H1 (cell line): ENCODE measurements around the gene CNOT8. TPM values are rescaled to one million over a fixed set of nuclear protein-coding genes. Genes with fewer than 3 reads are reported as not detected.

Source experiments
- CTCF ChIA-PET: fragments of 300-600 bp; sonication (Branson Sonifier 250); formaldehyde crosslinking; loops from one replicate; lab custom pipeline; 2021; ENCODE audit not compliant: partially characterized antibody; lab: Charles Lee
- POLR2A ChIA-PET: fragments of 300-600 bp; sonication (Branson Sonifier 250); formaldehyde crosslinking; loops from one replicate; lab custom pipeline; 2021; ENCODE audit warnings: inconsistent platforms; ENCODE audit not compliant: partially characterized antibody; lab: Charles Lee
- DNase-seq, 2 experiments: peaks; one replicate each; pipeline versions ENCODE4 v3.0.0 to v3.0.0-alpha.2; 2010 to 2022; ENCODE audit warnings: low spot score in 2 of 2, low read depth in 1 of 2, mixed read lengths in 1 of 2
- FAIRE-seq: peaks from 2 replicates; lab custom pipeline; 2011; peaks lifted over from hg19 to GRCh38; lab: Jason Lieb, UNC
- H2AFZ ChIP-seq: 2 replicates; pipeline ENCODE4 v1.8.1; 2012; ENCODE audit warnings: low read length, inconsistent platforms
- H2AK5ac ChIP-seq: 2 replicates; pipeline ENCODE4 v1.6.1; 2013; ENCODE audit warnings: low read depth, low read length
- H2BK120ac ChIP-seq: replicated peaks from 2 replicates; pipeline ENCODE3; 2013; ENCODE audit warnings: low read depth, low read length, inconsistent platforms
- H2BK12ac ChIP-seq: 2 replicates; pipeline ENCODE4 v1.6.1; 2013; ENCODE audit warnings: low read depth, low read length
- H2BK15ac ChIP-seq: 2 replicates; pipeline ENCODE4 v1.6.1; 2013; ENCODE audit warnings: low read length
- H2BK20ac ChIP-seq: 2 replicates; pipeline ENCODE4 v1.6.1; 2013; ENCODE audit warnings: low read length
- H2BK5ac ChIP-seq: 2 replicates; pipeline ENCODE4 v1.6.1; 2013; ENCODE audit warnings: low read depth, low read length
- H3K14ac ChIP-seq: 2 replicates; pipeline ENCODE4 v1.6.1; 2013; ENCODE audit warnings: inconsistent platforms; ENCODE audit not compliant: insufficient read length
- H3K18ac ChIP-seq: 2 replicates; pipeline ENCODE4 v1.6.1; 2013; ENCODE audit warnings: low read length; ENCODE audit errors: extremely low read depth
- H3K23ac ChIP-seq: 2 replicates; pipeline ENCODE4 v1.6.1; 2013; ENCODE audit warnings: inconsistent platforms; ENCODE audit not compliant: insufficient read length
- H3K23me2 ChIP-seq: 2 replicates; pipeline ENCODE4 v1.6.1; 2013; ENCODE audit warnings: low read depth, low read length
- H3K27ac ChIP-seq: 2 replicates; pipeline ENCODE4 v1.6.1; 2011; ENCODE audit warnings: low read depth, low read length, inconsistent platforms
- H3K27me3 ChIP-seq, 4 experiments: replicated peaks in 1 of 4; 1 replicate in 1 of 4; 2 replicates in 3 of 4; pipeline versions ENCODE4 v1.6.1 to v1.8.1; 2011 to 2013; ENCODE audit warnings: low read length in 3 of 4, mild to moderate bottlenecking in 3 of 4, inconsistent platforms in 2 of 4, mixed read lengths in 2 of 4, moderate library complexity in 1 of 4; ENCODE audit not compliant: control insufficient read depth in 3 of 4, insufficient read depth in 3 of 4; ENCODE audit errors: extremely low read depth in 1 of 4
- H3K36me3 ChIP-seq, 4 experiments: 2 replicates each; pipeline versions ENCODE4 v1.6.1 to v1.8.1; 2011 to 2013; ENCODE audit warnings: mild to moderate bottlenecking in 4 of 4, low read length in 3 of 4, moderate library complexity in 2 of 4, control low read depth in 1 of 4, inconsistent platforms in 1 of 4; ENCODE audit not compliant: insufficient read depth in 4 of 4, control insufficient read depth in 2 of 4
- H3K4ac ChIP-seq: replicated peaks from 2 replicates; pipeline ENCODE3; 2013; ENCODE audit warnings: low read length, low read depth, mixed read lengths, inconsistent platforms; ENCODE audit not compliant: insufficient read length
- H3K4me1 ChIP-seq, 4 experiments: replicated peaks in 1 of 4; 1 replicate in 1 of 4; 2 replicates in 3 of 4; pipeline versions ENCODE4 v1.6.1 to v1.8.1; 2011 to 2013; ENCODE audit warnings: low read length in 3 of 4, inconsistent platforms in 2 of 4, mixed read lengths in 1 of 4; ENCODE audit not compliant: insufficient read depth in 4 of 4, control insufficient read depth in 3 of 4
- H3K4me2 ChIP-seq, 2 experiments: 2 replicates each; pipeline versions ENCODE4 v1.6.1 to v1.8.1; 2011 to 2013; ENCODE audit warnings: low read depth in 2 of 2, low read length in 2 of 2, control low read depth in 1 of 2, inconsistent platforms in 1 of 2, mild to moderate bottlenecking in 1 of 2; ENCODE audit not compliant: insufficient read depth in 1 of 2
- H3K4me3 ChIP-seq, 4 experiments: fragments of 200-600, 300-600 bp in 1 of 4; sonication (generic), shearing (Covaris generic), sonication (Bioruptor Twin) in 1 of 4; 2 replicates each; pipeline versions ENCODE4 v1.5.1 to v1.8.1; 2011 to 2016; ENCODE audit warnings: low read length in 4 of 4, low read depth in 3 of 4, control low read depth in 2 of 4, inconsistent platforms in 2 of 4, mild to moderate bottlenecking in 2 of 4, mixed read lengths in 1 of 4, moderate library complexity in 1 of 4; ENCODE audit not compliant: insufficient read depth in 2 of 4; ENCODE audit errors: extremely low read depth in 1 of 4
- H3K56ac ChIP-seq: replicated peaks from 2 replicates; pipeline ENCODE3; 2013; ENCODE audit warnings: low read depth, mild to moderate bottlenecking, mixed read lengths, low read length, inconsistent platforms; ENCODE audit not compliant: insufficient read length
- H3K79me1 ChIP-seq: 2 replicates; pipeline ENCODE4 v1.6.1; 2013; ENCODE audit warnings: low read depth, low read length, control low read depth
- H3K79me2 ChIP-seq, 2 experiments: 2 replicates each; pipeline versions ENCODE4 v1.6.1 to v1.8.1; 2012 to 2013; ENCODE audit warnings: low read length in 2 of 2, mild to moderate bottlenecking in 2 of 2, inconsistent platforms in 1 of 2; ENCODE audit not compliant: insufficient read depth in 2 of 2, control insufficient read depth in 1 of 2
- H3K9ac ChIP-seq, 4 experiments: replicated peaks in 1 of 4; 1 replicate in 1 of 4; 2 replicates in 3 of 4; pipeline versions ENCODE4 v1.6.1 to v1.8.1; 2011 to 2013; ENCODE audit warnings: low read depth in 3 of 4, low read length in 3 of 4, control low read depth in 2 of 4, mild to moderate bottlenecking in 2 of 4, moderate library complexity in 2 of 4, inconsistent platforms in 1 of 4; ENCODE audit errors: extremely low read depth in 1 of 4
- H3K9me3 ChIP-seq, 2 experiments: 2 replicates each; pipeline versions ENCODE4 v1.6.1 to v1.8.1; 2012 to 2013; ENCODE audit warnings: mild to moderate bottlenecking in 2 of 2, moderate library complexity in 2 of 2, control low read depth in 1 of 2, inconsistent platforms in 1 of 2, low read depth in 1 of 2, low read length in 1 of 2, mixed read lengths in 1 of 2; ENCODE audit not compliant: insufficient read depth in 2 of 2
- H4K20me1 ChIP-seq, 2 experiments: replicated peaks in 1 of 2; 2 replicates each; pipeline versions ENCODE3 to v1.8.1; 2011 to 2013; ENCODE audit warnings: inconsistent platforms in 2 of 2, low read length in 2 of 2, mild to moderate bottlenecking in 1 of 2; ENCODE audit not compliant: insufficient read depth in 2 of 2, control insufficient read depth in 1 of 2
- H4K5ac ChIP-seq: 2 replicates; pipeline ENCODE4 v1.6.1; 2013; ENCODE audit warnings: low read length, low read depth, mixed read lengths, inconsistent platforms; ENCODE audit not compliant: insufficient read length
- H4K8ac ChIP-seq: 2 replicates; pipeline ENCODE4 v1.8.0; 2013; ENCODE audit warnings: mild to moderate bottlenecking, moderate library complexity, low read length, inconsistent platforms; ENCODE audit not compliant: insufficient read depth; ENCODE audit errors: extremely low read depth
- H4K91ac ChIP-seq: replicated peaks from 2 replicates; pipeline ENCODE3; 2013; ENCODE audit warnings: low read length, mixed read lengths, inconsistent platforms; ENCODE audit not compliant: insufficient read length
- CTCF ChIP-seq, 3 experiments: IDR thresholded peaks; 1 replicate in 2 of 3; 2 replicates in 1 of 3; pipeline versions ENCODE4 v1.5.1 to v1.6.1; 2011; ENCODE audit warnings: low read length in 3 of 3, mild to moderate bottlenecking in 3 of 3, inconsistent platforms in 2 of 3, low read depth in 1 of 3, moderate library complexity in 1 of 3; ENCODE audit not compliant: insufficient read depth in 1 of 3; ENCODE audit errors: control extremely low read depth in 1 of 3
- GTF2F1 ChIP-seq: IDR thresholded peaks from 2 replicates; pipeline ENCODE4 v1.6.1; 2012; ENCODE audit warnings: low read depth, low read length, improper control_type of control experiment, borderline replicate concordance
- RAD21 ChIP-seq, 2 experiments: IDR thresholded peaks in 1 of 2; conservative IDR thresholded peaks in 1 of 2; 2 replicates each; pipeline ENCODE4 v1.6.1; 2011; ENCODE audit warnings: low read depth in 2 of 2, low read length in 2 of 2, improper control_type of control experiment in 1 of 2, inconsistent platforms in 1 of 2, mild to moderate bottlenecking in 1 of 2, moderate library complexity in 1 of 2
- WGBS, 2 experiments: shearing (Covaris generic) in 1 of 2; methylation state at CpG; one replicate each; pipeline versions ENCODE4 v1.1.6 to v1.1.7; 2013 to 2015; ENCODE audit warnings: low lambda C conversion rate in 2 of 2, mixed read lengths in 2 of 2, inconsistent platforms in 1 of 2, low coverage in 1 of 2, missing lambda C conversion rate in 1 of 2; ENCODE audit not compliant: insufficient replicate concordance in 2 of 2, insufficient coverage in 1 of 2, insufficient read length in 1 of 2; ENCODE audit errors: extremely low coverage in 1 of 2, missing lambda C conversion rate in 1 of 2; 5-methylcytosine and 5-hydroxymethylcytosine counted together
- polyA plus RNA-seq, 7 experiments: library from polyadenylated mRNA; depleted of rRNA in 3 of 7; stranded (reverse) in 5 of 7; unstranded in 2 of 7; fragments of >200 nt in 5 of 7; fragments of 200-250 nt in 2 of 7; gene quantifications; 1 replicate in 5 of 7; 2 replicates in 1 of 7; 4 replicates in 1 of 7; pipeline versions ENCODE4 v1.2.1 to v1.2.3, GENCODE V29; 2011 to 2013; ENCODE audit warnings: missing spikeins in 2 of 7, mixed read lengths in 2 of 7
- total RNA-seq: library from RNA; stranded (reverse); fragmentation: NEBNext Ultra II Directional; extraction: Animal tissue kit (Norgen Biotek cat#: 25700); gene quantifications from 2 replicates; pipeline ENCODE4 v1.2.1, GENCODE V29; 2021

Gene CNOT8
- total and polyA plus RNA-seq, 2 of the 8 experiments (the other 6 are each of a cell fraction or from before 2014, with no cell fraction given) = 36.4 to 62.9 TPM

- DNase-seq = no peak
- Histone ChIP-seq H3K4me3 (no peak overlapping the region), H3K18ac (no peak overlapping the region), H3K23me2 (no peaks in the 10 kb centered on the region), H3K79me2 (peaks cover 0 to 14% of the 10 kb centered on the region in 2 experiments; a peak in 2 of 4 replicates)
- TF ChIP-seq CTCF (IDR thresholded peaks at IDR 0.05; ENCODE audit: control extremely low read depth in 1 of 3, insufficient read depth in 1 of 3, low read depth in 1 of 3, low read length in 3 of 3) = peak in 2 of 3 experiments; percentile 38 to 39; a peak in 3 of 4 replicates
- TF ChIP-seq RAD21 (IDR thresholded peaks at IDR 0.05 in 1 of 2, conservative IDR thresholded peaks at IDR 0.05 in 1 of 2; ENCODE audit: low read depth in 2 of 2, low read length in 2 of 2) = peak; percentile 56 to 68
- TF ChIP-seq GTF2F1 = no peak
- TF ChIP-seq, all 59 proteins: peak for 2
- no peak overlapping the region for H2AFZ ChIP-seq
- H2AK5ac ChIP-seq = no peak overlapping the region
- ChIA-PET CTCF (interaction anchor here (0.6 to 1.9 kb wide), 11 partner anchors 8 to 218 kb away, joined by 3 to 9 read pairs (median 3); no protein-coding TSS in a partner anchor), POLR2A (interaction anchor here (1.2 to 2.6 kb wide), 5 partner anchors 9 to 16 kb away, joined by 3 to 13 read pairs (median 8); partner anchors contain the start of gene CNOT8)
- H4K8ac ChIP-seq = no peak overlapping the region
- no peak overlapping the region for H2BK12ac ChIP-seq
- H3K79me1 ChIP-seq = no peaks in the 10 kb centered on the region; the same call in 1 of the 2 replicates
- H2BK15ac ChIP-seq = no peak overlapping the region
- H3K9me3 ChIP-seq = no peaks in the 10 kb centered on the region
- no peak overlapping the region for H3K9ac ChIP-seq
- 79% methylated on average over 5 of the region's 5 CpGs; no CpG with 5 or more reads in 1 of the 2 experiments for WGBS, 2 experiments
- no peak overlapping the region for H3K14ac ChIP-seq
- H4K20me1 ChIP-seq = peaks cover 0 to 5% of the 10 kb centered on the region in 2 experiments
- H2BK20ac ChIP-seq = no peak overlapping the region
- H3K4me1 ChIP-seq = no peaks in the 10 kb centered on the region
- no peak overlapping the region for H3K56ac ChIP-seq
- H2BK120ac ChIP-seq = no peak overlapping the region
- no peaks in the 10 kb centered on the region; a peak in 1 of 7 replicates for H3K27me3 ChIP-seq
- H3K36me3 ChIP-seq = peaks cover 16 to 57% (median 36%) of the 10 kb centered on the region in 4 experiments
- H3K4me2 ChIP-seq = no peak overlapping the region
- H3K23ac ChIP-seq = no peak overlapping the region
- FAIRE-seq = no peak
- no peak overlapping the region for H2BK5ac ChIP-seq
- H4K91ac ChIP-seq = no peak overlapping the region
- no peak overlapping the region for H4K5ac ChIP-seq
- no peak overlapping the region for H3K27ac ChIP-seq
- H3K4ac ChIP-seq = no peak overlapping the region
These were observed 10.3 kb downstream of the CNOT8 start for GRCh38 chr5:154868702-154869101.
